Stimulated activated naive CD4-positive, alpha-beta T cell (primary cell): ENCODE results near the gene RRP36.
A peak's percentile ranks its signal among the peaks of the same experiment; 100 is the strongest.
"Not testable (repeated sequence)": the region's sequence is repeated elsewhere in the genome, so short reads cannot be mapped to it uniquely, and the experiment has no call there.

Source experiments
- DNase-seq, 6 experiments: peaks; one replicate each; lab custom pipeline; 2025; lab: John Stamatoyannopoulos, UW

Gene RRP36

GRCh38 chr6:43021270-43022047 is at the start of gene RRP36:
Gene RRP36, plus strand, starts transcription at chr6:43021623. Its CDS starts 32 bp downstream, at chr6:43021655.
- DNase-seq = peak; percentile 36 to 57 (median 45)

DNA sequence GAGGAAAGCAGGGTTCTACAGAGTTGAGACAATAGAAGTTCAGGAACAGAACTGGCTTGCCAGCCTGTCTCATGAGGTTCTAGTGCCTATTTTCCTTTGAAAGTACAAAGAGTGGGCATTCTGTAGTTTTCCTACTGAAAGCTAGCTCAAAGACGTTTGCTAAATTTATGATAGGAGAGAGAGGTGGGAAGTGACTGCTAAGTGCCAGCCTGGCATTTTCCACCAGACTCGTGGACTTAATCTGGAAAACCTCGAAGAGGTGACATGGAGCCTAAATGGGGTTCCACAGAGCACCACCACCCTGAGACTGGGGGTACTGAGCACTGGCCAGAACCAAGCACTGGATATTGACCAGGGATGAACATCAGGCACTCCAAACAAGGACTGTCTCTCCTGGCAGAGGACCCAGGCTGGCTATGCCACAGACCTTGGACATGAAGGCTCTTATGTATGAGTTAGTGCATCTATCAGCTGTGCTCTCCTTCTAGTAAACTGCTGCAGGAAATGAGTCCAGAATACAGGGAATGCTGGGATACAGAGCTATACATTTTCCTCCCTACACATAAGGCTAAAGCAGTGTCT is 49.6 kb upstream of the RRP36 start:
- DNase-seq = no peak

GRCh38 chr6:42973926-42974325 is 47.5 kb upstream of the RRP36 start:
- DNase-seq = no peak

DNA sequence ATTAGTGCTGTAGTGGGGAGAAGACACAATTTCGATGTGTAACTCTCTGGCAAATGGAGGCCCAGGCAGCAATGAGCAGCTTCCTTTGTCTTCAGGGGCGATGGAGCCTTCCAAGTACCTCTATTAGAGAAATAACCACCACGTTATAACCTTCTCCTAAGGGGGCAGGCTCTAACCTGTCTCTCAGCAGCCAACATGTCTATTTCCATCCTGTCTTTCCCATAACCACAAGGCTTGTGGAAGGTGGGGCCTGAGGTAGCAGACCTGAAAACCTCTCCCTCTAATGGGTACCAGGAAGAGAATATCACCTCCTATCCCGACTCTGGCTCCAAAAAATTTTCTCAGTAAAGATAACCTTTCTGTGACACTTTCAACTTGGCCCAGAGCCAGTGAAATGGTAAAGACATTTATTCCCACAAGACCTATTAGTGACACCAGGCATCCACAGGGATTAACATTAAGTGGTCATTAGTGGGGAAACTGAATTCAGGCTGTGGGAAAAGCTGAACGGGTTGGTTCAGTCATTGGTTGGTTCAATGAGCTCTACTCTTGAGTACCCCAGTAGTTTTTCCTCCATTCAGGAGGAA is 46.4 kb upstream of the RRP36 start:
- no peak for DNase-seq

DNA sequence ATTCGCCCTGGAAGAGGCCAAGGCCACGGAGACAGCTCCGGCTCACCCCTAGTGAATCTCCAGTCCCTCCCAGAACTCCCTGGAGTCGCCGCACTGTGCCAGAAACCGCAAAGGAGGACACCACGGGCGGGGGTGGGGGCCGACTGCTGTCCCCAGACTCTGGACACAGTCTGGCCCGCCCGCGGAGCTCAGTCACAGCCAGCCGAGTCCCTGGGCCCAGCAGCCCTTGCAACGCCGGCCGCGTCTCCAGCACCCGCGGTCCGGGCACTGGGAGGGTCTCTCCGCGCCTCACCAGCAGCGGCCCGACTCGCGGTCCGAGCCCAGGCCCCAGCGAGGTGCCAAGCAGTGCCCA is 43.0 kb upstream of the RRP36 start:
- peak in 1 of 6 experiments; percentile 13 for DNase-seq

DNA sequence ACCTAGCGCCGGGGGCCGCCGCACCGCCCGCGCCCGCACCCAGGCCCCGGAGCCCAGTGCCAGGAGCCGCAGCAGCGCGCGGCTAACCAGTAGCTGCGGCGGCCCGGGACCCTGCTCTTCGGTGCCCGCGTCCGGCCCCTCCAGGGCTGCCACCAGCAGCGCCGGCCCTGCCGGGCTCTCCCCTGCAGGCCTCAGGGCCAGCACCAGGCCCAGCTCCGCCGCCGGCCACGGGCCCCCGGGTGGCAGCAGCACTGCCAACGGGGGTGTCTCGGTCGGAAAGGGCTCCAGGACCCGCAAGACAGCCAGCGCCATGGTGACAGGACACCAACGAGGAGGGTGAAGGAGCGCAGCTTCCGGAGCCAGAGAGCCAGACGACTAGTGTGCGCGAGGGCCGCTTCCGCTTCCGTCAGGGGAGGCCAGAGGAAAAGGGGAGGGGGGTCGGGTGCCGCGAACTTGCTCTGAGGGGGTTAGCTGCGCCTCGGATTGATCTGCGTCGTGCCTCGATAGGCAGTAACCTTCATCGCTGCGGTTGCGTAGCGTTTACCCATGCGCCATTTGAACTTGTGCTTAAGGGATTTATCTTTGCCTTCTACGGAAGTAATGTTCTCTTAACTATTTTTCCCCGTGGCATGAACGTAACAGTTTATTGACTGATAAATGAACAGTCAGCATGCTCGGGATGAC is 42.4 kb upstream of the RRP36 start, which contains the start of gene PEX6:
Gene PEX6, minus strand, starts transcription at position 343 of the 684 bp plus-strand sequence. Its CDS starts 31 bp downstream, at position 312.
- DNase-seq = peak; percentile 86 to 94 (median 92)

- peak in 2 of 6 experiments; percentile 37 to 57 for DNase-seq
These were observed 41.8 kb upstream of the RRP36 start for GRCh38 chr6:42979523-42980177.

GRCh38 chr6:42981836-42982235 is 39.6 kb upstream of the RRP36 start:
- no peak for DNase-seq

GRCh38 chr6:42984001-42984923 is 37.2 kb upstream of the RRP36 start, which contains the start of gene PPP2R5D:
Gene PPP2R5D, plus strand, starts transcription at chr6:42984570. Its CDS starts 108 bp downstream, at chr6:42984678.
- peak; percentile 89 to 98 (median 96) for DNase-seq

- DNase-seq = peak in 4 of 6 experiments; percentile 9 to 32 (median 18)
These were observed 36.4 kb upstream of the RRP36 start for GRCh38 chr6:42984924-42985475.

DNA sequence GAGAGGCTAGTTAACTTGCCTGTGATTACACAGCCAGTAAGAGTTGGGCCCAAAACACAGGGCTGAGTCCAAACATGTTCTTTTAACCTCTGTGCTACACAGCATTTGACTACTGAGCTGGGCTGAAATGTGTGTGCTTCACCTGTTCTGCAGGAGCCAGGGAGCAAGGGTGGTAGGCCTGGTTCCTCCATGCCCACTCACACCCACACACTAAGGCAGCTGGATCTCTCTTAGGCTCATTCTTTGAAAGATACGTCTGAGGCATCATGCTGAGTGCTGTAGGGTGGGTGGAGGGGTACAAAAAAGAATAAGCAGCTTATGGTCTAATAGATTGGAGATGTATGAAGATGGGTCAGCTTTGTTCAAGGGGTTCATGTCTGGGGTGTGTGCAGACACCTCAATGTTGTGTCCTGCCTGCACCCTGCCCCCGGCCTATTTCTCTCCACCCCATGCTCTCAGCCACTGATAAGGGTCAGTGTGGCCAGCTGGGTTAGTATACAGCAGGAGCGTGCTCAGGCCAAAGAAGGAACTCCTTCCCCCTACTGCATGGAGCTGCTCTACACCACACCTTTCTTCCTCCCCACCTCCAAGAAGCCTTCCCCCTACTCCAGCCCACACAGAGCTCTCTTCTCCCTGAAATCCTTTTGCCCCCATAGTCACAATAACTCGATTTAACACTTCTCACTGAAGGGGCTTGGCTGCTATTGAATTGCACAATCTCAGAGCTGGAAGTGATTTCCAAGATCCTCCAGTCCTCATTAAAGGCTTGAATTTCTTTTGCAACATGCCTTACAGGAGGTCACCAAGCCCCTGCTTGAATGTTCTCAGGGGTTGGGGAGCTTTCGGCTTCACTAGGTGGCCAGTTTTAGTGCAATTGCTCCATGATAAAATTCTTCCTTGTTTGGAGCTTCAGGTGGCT is 33.6 kb upstream of the RRP36 start:
- no peak for DNase-seq

GRCh38 chr6:42988486-42989020 is 32.9 kb upstream of the RRP36 start:
- no peak for DNase-seq

GRCh38 chr6:42989923-42990322 is 31.5 kb upstream of the RRP36 start:
- DNase-seq = no peak

DNA sequence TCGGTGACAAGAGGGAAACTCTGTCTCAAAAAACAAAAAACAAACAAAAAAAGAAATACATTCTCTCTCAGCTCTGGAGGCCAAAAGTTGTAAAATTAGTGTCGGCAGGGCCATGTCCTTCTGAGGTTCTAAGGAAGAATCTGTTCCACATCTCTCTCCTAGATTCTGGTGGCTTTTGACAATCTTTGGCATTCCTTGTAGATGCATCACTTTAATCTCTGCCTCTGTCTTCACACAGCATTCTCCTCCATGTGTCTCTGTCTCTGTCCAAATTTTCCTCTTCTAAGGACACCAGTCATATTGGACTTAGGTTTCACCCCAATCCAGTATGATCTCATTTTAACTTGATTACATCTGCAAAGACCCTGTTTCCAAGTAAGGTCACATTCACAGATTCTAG is 28.0 kb upstream of the RRP36 start:
- DNase-seq = no peak

DNA sequence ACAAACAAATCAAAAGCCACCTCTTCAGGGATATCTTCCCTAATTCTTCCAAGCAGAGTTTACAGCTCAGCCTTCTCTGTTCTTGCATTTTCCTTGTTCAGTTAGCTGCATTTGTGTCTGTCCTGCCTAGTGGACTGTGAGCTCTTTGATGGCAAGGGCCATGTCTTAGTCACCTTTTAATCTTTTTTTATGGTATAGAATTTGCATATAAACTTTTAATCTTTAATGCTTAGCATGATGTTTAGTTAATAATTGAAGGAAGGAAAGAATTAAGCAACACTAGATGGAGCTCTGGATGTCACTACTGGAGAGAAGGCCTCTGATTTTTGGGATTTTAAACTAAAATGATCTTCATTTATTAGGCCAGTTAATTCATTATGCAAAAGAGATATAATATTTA is 24.9 kb upstream of the RRP36 start:
- no peak for DNase-seq

GRCh38 chr6:42998205-42998604 is 23.2 kb upstream of the RRP36 start:
- DNase-seq = not testable (repeated sequence)

- no peak for DNase-seq
These were observed 19.6 kb upstream of the RRP36 start for GRCh38 chr6:43001843-43002242.

GRCh38 chr6:43005844-43006243 is 15.6 kb upstream of the RRP36 start:
- no peak for DNase-seq

- DNase-seq = no peak
These were observed 15.2 kb upstream of the RRP36 start for GRCh38 chr6:43006251-43006650.
